Measurements from ENCODE around the gene ZNF614.
"Not testable (repeated sequence)": the region's sequence is repeated elsewhere in the genome, so short reads cannot be mapped to it uniquely, and the experiment has no call there.

The ZNF614 gene

GRCh38 chr19:52048555-52049501 lies 20.6 kb upstream of the ZNF614 start, which contains the start of gene ZNF432:
ZNF432 (minus strand) TSS chr19:52048838; CDS start chr19:52046868, 1,970 bp downstream.
- ChIA-PET POLR2A (ENCODE audit: low non-redundant PET) (no interaction called here), CTCF (interaction anchor here (1.0 kb wide), 1 partner anchor 189 kb away, joined by 3 read pairs; no protein-coding TSS in a partner anchor)
- H3K27ac ChIP-seq = peak within 1 kb of the TSS; percentile 86
- TF ChIP-seq CTCF (conservative IDR thresholded peaks at IDR 0.05; ENCODE audit: low read depth) = no peak
- DNase-seq (ENCODE audit: low spot score) = peak; percentile 70

- no peak for DNase-seq (ENCODE audit: low spot score)
- TF ChIP-seq CTCF (conservative IDR thresholded peaks at IDR 0.05; ENCODE audit: low read depth) = no peak
- no peak overlapping the region for H3K27ac ChIP-seq
- ChIA-PET POLR2A (ENCODE audit: low non-redundant PET) (no interaction called here), CTCF (no interaction called here)
Observed at GRCh38 chr19:52039169-52039568, 11.0 kb upstream of the ZNF614 start.

GRCh38 chr19:52034051-52034728 lies 6.0 kb upstream of the ZNF614 start:
- H3K27ac ChIP-seq = no peak overlapping the region
- TF ChIP-seq CTCF (conservative IDR thresholded peaks at IDR 0.05; ENCODE audit: low read depth) = no peak
- ChIA-PET POLR2A (ENCODE audit: low non-redundant PET) (no interaction called here), CTCF (no interaction called here)
- no peak for DNase-seq (ENCODE audit: low spot score)

GRCh38 chr19:52028780-52029123 lies 573 bp upstream of the ZNF614 start:
- POLR2A ChIA-PET (ENCODE audit: low non-redundant PET) = interaction anchor here (0.6 kb wide), 1 partner anchor 1710 kb away, joined by 6 read pairs; no protein-coding TSS in a partner anchor
- H3K27ac ChIP-seq = peak overlapping the region; percentile 89

GRCh38 chr19:52026255-52026990 lies 1.8 kb downstream of the ZNF614 start:
- DNase-seq (ENCODE audit: low spot score); CTCF ChIA-PET; H3K27ac ChIP-seq: not testable (repeated sequence)
- POLR2A ChIA-PET (ENCODE audit: low non-redundant PET) = interaction anchor here (0.5 kb wide), 1 partner anchor 626 kb away, joined by 3 read pairs; no protein-coding TSS in a partner anchor

More at GRCh38 chr19:52028780-52029123, 573 bp upstream of the ZNF614 start:
- no peak for TF ChIP-seq CTCF (conservative IDR thresholded peaks at IDR 0.05; ENCODE audit: low read depth)
- CTCF ChIA-PET = no interaction called here
- peak; percentile 22 for DNase-seq (ENCODE audit: low spot score)

- CTCF ChIA-PET; POLR2A ChIA-PET (ENCODE audit: low non-redundant PET); H3K27ac ChIP-seq; DNase-seq (ENCODE audit: low spot score): not testable (repeated sequence)
Observed at GRCh38 chr19:52024478-52024877, 3.7 kb downstream of the ZNF614 start.

GRCh38 chr19:52022193-52022592 lies 6.0 kb downstream of the ZNF614 start:
- DNase-seq (ENCODE audit: low spot score) = no peak
- TF ChIP-seq CTCF (conservative IDR thresholded peaks at IDR 0.05; ENCODE audit: low read depth) = no peak
- ChIA-PET CTCF (no interaction called here), POLR2A (ENCODE audit: low non-redundant PET) (no interaction called here)
- H3K27ac ChIP-seq = no peak overlapping the region

Data from RWPE1 (cell line).